Neural cell (in vitro differentiated cells): ENCODE measurements around the gene KCNT1. TPM values are rescaled to one million over a fixed set of nuclear protein-coding genes. Genes with fewer than 3 reads are reported as not detected.

Source experiments
- H2AFZ ChIP-seq: fragments of 200-600, 300-800 bp; sonication (generic), shearing (Covaris generic); 2 replicates; pipeline ENCODE4 v1.6.0; 2014; ENCODE audit warnings: low read depth, mild to moderate bottlenecking, antibody characterized with exemption, low read length, moderate library complexity
- H3F3A ChIP-seq: fragments of 200-600 bp; shearing (Covaris generic); 2 replicates; pipeline ENCODE4 v1.6.1; 2016; ENCODE audit warnings: mild to moderate bottlenecking, moderate library complexity, mixed read lengths, antibody characterized with exemption, low read length; ENCODE audit not compliant: insufficient read depth, poor library complexity, severe bottlenecking
- H3K27ac ChIP-seq: fragments of 200-600, 300-800 bp; sonication (generic), shearing (Covaris generic); 2 replicates; pipeline ENCODE4 v1.5.1; 2014; ENCODE audit warnings: mild to moderate bottlenecking, low read length, moderate library complexity
- H3K27me3 ChIP-seq: fragments of 300-800, 200-600 bp; sonication (generic), shearing (Covaris generic); 2 replicates; pipeline ENCODE4 v1.6.0; 2014; ENCODE audit warnings: mild to moderate bottlenecking, low read depth, low read length, moderate library complexity; ENCODE audit not compliant: insufficient read depth
- H3K36me3 ChIP-seq: fragments of 300-800, 200-600 bp; sonication (generic), shearing (Covaris generic); 2 replicates; pipeline ENCODE4 v1.5.1; 2014; ENCODE audit warnings: mild to moderate bottlenecking, antibody characterized with exemption, low read length, moderate library complexity; ENCODE audit not compliant: insufficient read depth
- H3K4me2 ChIP-seq: fragments of 300-800, 200-600 bp; sonication (generic), shearing (Covaris generic); 2 replicates; pipeline ENCODE4 v1.6.0; 2014; ENCODE audit warnings: mild to moderate bottlenecking, low read length
- H3K4me3 ChIP-seq: fragments of 300-800, 200-600 bp; sonication (generic), shearing (Covaris generic); 2 replicates; pipeline ENCODE4 v1.5.1; 2014; ENCODE audit warnings: mild to moderate bottlenecking, low read length, moderate library complexity
- H3K79me2 ChIP-seq: fragments of 200-600 bp; shearing (Covaris generic); replicated peaks from 2 replicates; pipeline ENCODE4 v1.6.0; 2014; ENCODE audit warnings: mild to moderate bottlenecking, low read length, moderate library complexity; ENCODE audit not compliant: insufficient read depth
- H3K9ac ChIP-seq: fragments of 300-800, 200-600 bp; sonication (generic), shearing (Covaris generic); 2 replicates; pipeline ENCODE4 v1.6.1; 2016; ENCODE audit warnings: mild to moderate bottlenecking, low read length, mixed read lengths
- H3K9me2 ChIP-seq: fragments of 200-600 bp; shearing (Covaris generic); 2 replicates; pipeline ENCODE4 v1.6.1; 2016; ENCODE audit warnings: mild to moderate bottlenecking, low read length, mixed read lengths; ENCODE audit not compliant: insufficient read depth
- H3K9me3 ChIP-seq: fragments of 200-600, 300-800 bp; sonication (generic), shearing (Covaris generic); 2 replicates; pipeline ENCODE4 v1.6.1; 2016; ENCODE audit warnings: mild to moderate bottlenecking, mixed run types, low read length, moderate library complexity, mixed read lengths
- H4K20me1 ChIP-seq: fragments of 200-600 bp; shearing (Covaris generic); 2 replicates; pipeline ENCODE4 v1.6.1; 2016; ENCODE audit warnings: mild to moderate bottlenecking, mixed run types; ENCODE audit not compliant: insufficient read depth
- CTCF ChIP-seq: fragments of 450-650 bp; IDR thresholded peaks from 2 replicates; pipeline ENCODE4 v1.5.1; 2014; ENCODE audit warnings: antibody characterized with exemption, mild to moderate bottlenecking, moderate library complexity; ENCODE audit not compliant: poor library complexity, severe bottlenecking
- EP300 ChIP-seq: fragments of 450-650 bp; conservative IDR thresholded peaks from 2 replicates; pipeline ENCODE4 v1.6.1; 2014; ENCODE audit warnings: antibody characterized with exemption, mild to moderate bottlenecking, moderate library complexity; ENCODE audit not compliant: poor library complexity, severe bottlenecking
- EZH2 ChIP-seq: fragments of 200-600, 300-800 bp; shearing (Covaris generic), sonication (generic); IDR thresholded peaks from 2 replicates; pipeline ENCODE4 v1.6.1; 2014; ENCODE audit warnings: antibody characterized with exemption, low read length, borderline replicate concordance, mild to moderate bottlenecking; ENCODE audit not compliant: insufficient read depth, poor library complexity, severe bottlenecking
- MXI1 ChIP-seq: fragments of 450-650 bp; conservative IDR thresholded peaks from 2 replicates; pipeline ENCODE4 v1.6.1; 2014; ENCODE audit warnings: antibody characterized with exemption, mild to moderate bottlenecking; ENCODE audit not compliant: poor library complexity, severe bottlenecking
- POLR2AphosphoS5 ChIP-seq: IDR thresholded peaks from 2 replicates; pipeline ENCODE4 v1.6.1; 2012
- RAD21 ChIP-seq: fragments of 450-650 bp; conservative IDR thresholded peaks from 2 replicates; pipeline ENCODE4 v1.6.1; 2014; ENCODE audit warnings: antibody characterized with exemption, mild to moderate bottlenecking, moderate library complexity
- REST ChIP-seq: IDR thresholded peaks from 2 replicates; pipeline ENCODE4 v1.6.1; 2012; ENCODE audit warnings: borderline replicate concordance
- SMC3 ChIP-seq: fragments of 450-650 bp; conservative IDR thresholded peaks from 2 replicates; pipeline ENCODE4 v1.6.1; 2014; ENCODE audit warnings: antibody characterized with exemption, mild to moderate bottlenecking, moderate library complexity; ENCODE audit not compliant: poor library complexity
- TAF1 ChIP-seq: IDR thresholded peaks from 2 replicates; pipeline ENCODE4 v1.6.1; 2012; ENCODE audit warnings: low read depth
- polyA plus RNA-seq: library from polyadenylated mRNA; depleted of rRNA; stranded (reverse); fragments of >200 nt; gene quantifications from 2 replicates; pipeline ENCODE4 v1.2.3, GENCODE V29; 2014

Gene KCNT1
- polyA plus RNA-seq, 1 donor from 2014 or later, result 0.67 TPM

- H3K79me2 ChIP-seq, result no peaks in the 10 kb centered on the region
- H3K9me2 ChIP-seq, result no peaks in the 10 kb centered on the region
- no peaks in the 10 kb centered on the region for H3K36me3 ChIP-seq
- H3K27me3 ChIP-seq, result no peaks in the 10 kb centered on the region
- H2AFZ ChIP-seq, result no peak overlapping the region
- H3F3A ChIP-seq, result no peaks in the 10 kb centered on the region
- no peak overlapping the region for H3K27ac ChIP-seq
- H3K9me3 ChIP-seq, result no peaks in the 10 kb centered on the region
- H3K4me2 ChIP-seq, result no peak overlapping the region
- no peak overlapping the region for H3K9ac ChIP-seq
- no peaks in the 10 kb centered on the region for H4K20me1 ChIP-seq
- TF ChIP-seq SMC3, result no peak
- no peak for TF ChIP-seq EZH2
- no peak for TF ChIP-seq CTCF
- no peak for TF ChIP-seq REST
- no peak for TF ChIP-seq MXI1
- no peak for TF ChIP-seq POLR2AphosphoS5
- no peak for TF ChIP-seq TAF1
- no peak for TF ChIP-seq EP300
- TF ChIP-seq RAD21, result no peak
- H3K4me3 ChIP-seq, result no peak overlapping the region
Observed at GRCh38 chr9:135762921-135763320, 60.9 kb downstream of the KCNT1 start.

GRCh38 chr9:135763716-135764446 is 61.9 kb downstream of the KCNT1 start:
- H2AFZ ChIP-seq, result no peak overlapping the region
- no peaks in the 10 kb centered on the region for H4K20me1 ChIP-seq
- no peaks in the 10 kb centered on the region for H3K27me3 ChIP-seq
- no peaks in the 10 kb centered on the region for H3K36me3 ChIP-seq
- H3K79me2 ChIP-seq, result no peaks in the 10 kb centered on the region
- no peak overlapping the region for H3K27ac ChIP-seq
- no peak overlapping the region for H3K4me2 ChIP-seq
- no peaks in the 10 kb centered on the region for H3F3A ChIP-seq
- no peaks in the 10 kb centered on the region for H3K9me3 ChIP-seq
- H3K4me3 ChIP-seq, result no peak overlapping the region
- no peak for TF ChIP-seq RAD21
- no peak for TF ChIP-seq SMC3
- no peaks in the 10 kb centered on the region for H3K9me2 ChIP-seq
- H3K9ac ChIP-seq, result no peak overlapping the region
